ENCODE data around the gene SCAP.
"Not testable (repeated sequence)": the region's sequence is repeated elsewhere in the genome, so short reads cannot be mapped to it uniquely, and the experiment has no call there.

SCAP gene

GRCh38 chr3:47475570-47476329 is at the start of gene SCAP:
Gene SCAP (minus strand): TSS chr3:47475941. CDS start chr3:47442993, 32,948 bp downstream.
- DNase-seq (ENCODE audit: low read depth) = peak; percentile 95

GRCh38 chr3:47523310-47524073 is 47.8 kb upstream of the SCAP start:
- DNase-seq (ENCODE audit: low read depth) = no peak

- DNase-seq (ENCODE audit: low read depth) = peak; percentile 34
Observed at GRCh38 chr3:47522082-47522987, 46.6 kb upstream of the SCAP start.

GRCh38 chr3:47520756-47521155 is 45.0 kb upstream of the SCAP start:
- DNase-seq (ENCODE audit: low read depth) = no peak

- no peak for DNase-seq (ENCODE audit: low read depth)
Observed at GRCh38 chr3:47517937-47518336, 42.2 kb upstream of the SCAP start.

GRCh38 chr3:47515864-47516319 is 40.2 kb upstream of the SCAP start:
- DNase-seq (ENCODE audit: low read depth) = no peak

GRCh38 chr3:47515100-47515499 is 39.4 kb upstream of the SCAP start:
- DNase-seq (ENCODE audit: low read depth) = no peak

GRCh38 chr3:47513125-47513929 is 37.6 kb upstream of the SCAP start, which contains the start of gene ELP6:
Gene ELP6 (minus strand): TSS chr3:47513712. CDS start chr3:47513590, 122 bp downstream.
- DNase-seq (ENCODE audit: low read depth) = peak; percentile 89

- no peak for DNase-seq (ENCODE audit: low read depth)
Observed at GRCh38 chr3:47512416-47513124, 36.8 kb upstream of the SCAP start.

- DNase-seq (ENCODE audit: low read depth) = not testable (repeated sequence)
Observed at GRCh38 chr3:47505267-47505666, 29.5 kb upstream of the SCAP start.

GRCh38 chr3:47504113-47504512 is 28.4 kb upstream of the SCAP start:
- no peak for DNase-seq (ENCODE audit: low read depth)

- no peak for DNase-seq (ENCODE audit: low read depth)
Observed at GRCh38 chr3:47503033-47503432, 27.3 kb upstream of the SCAP start.

GRCh38 chr3:47496892-47497291 is 21.2 kb upstream of the SCAP start:
- DNase-seq (ENCODE audit: low read depth) = no peak

GRCh38 chr3:47495886-47496285 is 20.1 kb upstream of the SCAP start:
- DNase-seq (ENCODE audit: low read depth) = no peak

- no peak for DNase-seq (ENCODE audit: low read depth)
Observed at GRCh38 chr3:47495111-47495510, 19.4 kb upstream of the SCAP start.

- no peak for DNase-seq (ENCODE audit: low read depth)
Observed at GRCh38 chr3:47491777-47492176, 16.0 kb upstream of the SCAP start.

- no peak for DNase-seq (ENCODE audit: low read depth)
Observed at GRCh38 chr3:47491186-47491585, 15.4 kb upstream of the SCAP start.

- DNase-seq (ENCODE audit: low read depth) = no peak
Observed at GRCh38 chr3:47487265-47487664, 11.5 kb upstream of the SCAP start.

GRCh38 chr3:47485812-47486211 is 10.1 kb upstream of the SCAP start:
- no peak for DNase-seq (ENCODE audit: low read depth)

GRCh38 chr3:47482366-47482765 is 6.6 kb upstream of the SCAP start:
- no peak for DNase-seq (ENCODE audit: low read depth)

- not testable (repeated sequence) for DNase-seq (ENCODE audit: low read depth)
Observed at GRCh38 chr3:47481763-47482162, 6.0 kb upstream of the SCAP start.

All from stimulated activated CD8-positive, alpha-beta memory T cell treated with anti-CD3 and anti-CD28 coated beads, Interleukin-15, amount 100 ng/mL, for 1 hour (primary cell).